NT2/D1 (cell line): ENCODE results near the gene PLPP4.

Experiments
- YY1 ChIP-seq: IDR thresholded peaks from 2 replicates; pipeline ENCODE4 v1.6.1; 2011; ENCODE audit not compliant: insufficient read length, insufficient read depth
- ZNF274 ChIP-seq: IDR thresholded peaks from 2 replicates; pipeline ENCODE4 v1.6.1; 2011; ENCODE audit warnings: mild to moderate bottlenecking, low read depth, low read length

GRCh38 chr10:120609006-120609405 is 152.0 kb downstream of the PLPP4 start:
- TF ChIP-seq YY1 (no peak), ZNF274 (no peak)
